Measurements from ENCODE around the gene COBLL1. TPM values are rescaled to one million over a fixed set of nuclear protein-coding genes. Genes with fewer than 3 reads are reported as not detected.

COBLL1 gene
- total and polyA plus RNA-seq, 8 donors: 11.8 to 129 (median 58.3) TPM

- WGBS, 5 donors: 87 to 92% (median 91%) methylated on average over 14 of the region's 14 CpGs
- Histone ChIP-seq H3K27ac (no peak overlapping the region), H3K4me3 (no peak overlapping the region), H3K4me1 (peaks cover 5 to 51% (median 30%) of the 10 kb centered on the region in 4 donors), H3K27me3 (no peaks in the 10 kb centered on the region), H3K36me3 (no peaks in the 10 kb centered on the region), H3K9me3 (no peaks in the 10 kb centered on the region)
- intact Hi-C loops (cut with DNase I; ENCODE audit: low total_unique reads): no loop called here
- DNase-seq: no peak
- TF ChIP-seq EP300 (IDR thresholded peaks at IDR 0.05) (no peak), CTCF (IDR thresholded peaks at IDR 0.05) (no peak), POLR2A (IDR thresholded peaks at IDR 0.05) (no peak), POLR2AphosphoS5 (IDR thresholded peaks at IDR 0.05) (no peak)
These were observed 23.2 kb downstream of the COBLL1 start for GRCh38 chr2:164818149-164819136.

GRCh38 chr2:164816900-164817299 lies 24.7 kb downstream of the COBLL1 start:
- Histone ChIP-seq H3K4me1 (peaks cover 0 to 44% (median 26%) of the 10 kb centered on the region in 4 donors), H3K4me3 (no peak overlapping the region), H3K36me3 (no peaks in the 10 kb centered on the region), H3K9me3 (no peaks in the 10 kb centered on the region), H3K27me3 (no peaks in the 10 kb centered on the region), H3K27ac (peak overlapping the region in 1 of 5 donors; percentile 56)
- no peak for DNase-seq
- no peak for TF ChIP-seq CTCF (IDR thresholded peaks at IDR 0.05)
- TF ChIP-seq POLR2A (IDR thresholded peaks at IDR 0.05): no peak
- TF ChIP-seq POLR2AphosphoS5 (IDR thresholded peaks at IDR 0.05): no peak
- no peak for TF ChIP-seq EP300 (IDR thresholded peaks at IDR 0.05)
- intact Hi-C loops (cut with DNase I; ENCODE audit: low total_unique reads): no loop called here

- Histone ChIP-seq H3K27ac (peak overlapping the region in 2 of 5 donors; percentile 5 to 56), H3K27me3 (no peaks in the 10 kb centered on the region), H3K9me3 (no peaks in the 10 kb centered on the region), H3K4me1 (peaks cover 0 to 39% (median 22%) of the 10 kb centered on the region in 4 donors), H3K4me3 (no peak overlapping the region), H3K36me3 (no peaks in the 10 kb centered on the region)
- no peak for DNase-seq
- 61 to 79% (median 71%) methylated on average over 2 of the region's 2 CpGs for WGBS, 5 donors
- intact Hi-C loops (cut with DNase I; ENCODE audit: low total_unique reads): no loop called here
- TF ChIP-seq POLR2A (IDR thresholded peaks at IDR 0.05) (no peak), EP300 (IDR thresholded peaks at IDR 0.05) (no peak), CTCF (IDR thresholded peaks at IDR 0.05) (no peak), POLR2AphosphoS5 (IDR thresholded peaks at IDR 0.05) (no peak)
These were observed 25.6 kb downstream of the COBLL1 start for GRCh38 chr2:164816046-164816445.

GRCh38 chr2:164815071-164815793 lies 26.4 kb downstream of the COBLL1 start:
- WGBS, 5 donors: 75 to 86% (median 79%) methylated on average over 3 of the region's 3 CpGs
- Histone ChIP-seq H3K4me1 (peaks cover 0 to 48% (median 21%) of the 10 kb centered on the region in 4 donors), H3K9me3 (no peaks in the 10 kb centered on the region), H3K27me3 (no peaks in the 10 kb centered on the region), H3K27ac (peak overlapping the region in 3 of 5 donors; percentile 5 to 33 (median 7)), H3K4me3 (no peak overlapping the region), H3K36me3 (no peaks in the 10 kb centered on the region)
- intact Hi-C loops (cut with DNase I; ENCODE audit: low total_unique reads): no loop called here
- no peak for DNase-seq
- TF ChIP-seq POLR2A (IDR thresholded peaks at IDR 0.05): no peak
- no peak for TF ChIP-seq POLR2AphosphoS5 (IDR thresholded peaks at IDR 0.05)
- TF ChIP-seq EP300 (IDR thresholded peaks at IDR 0.05): no peak
- no peak for TF ChIP-seq CTCF (IDR thresholded peaks at IDR 0.05)
